C4-2B (cell line): ENCODE measurements around the gene SLC26A4.

Experiments
- H3K27ac ChIP-seq: fragments of 450-650 bp; 2 replicates; pipeline ENCODE4 v1.5.1; 2017
- CTCF ChIP-seq: fragments of 450-650 bp; conservative IDR thresholded peaks from 2 replicates; pipeline ENCODE4 v1.5.1; 2017; ENCODE audit warnings: mild to moderate bottlenecking
- ZFX ChIP-seq: fragments of 450-650 bp; IDR thresholded peaks from 2 replicates; pipeline ENCODE4 v1.6.1; 2017

The SLC26A4 gene

GRCh38 chr7:107641676-107642075, 19.0 kb upstream of the SLC26A4 start:
- no peak for TF ChIP-seq ZFX

GRCh38 chr7:107642501-107642900, 18.1 kb upstream of the SLC26A4 start:
- TF ChIP-seq CTCF (no peak), ZFX (no peak)
- H3K27ac ChIP-seq, result no peak overlapping the region

More at GRCh38 chr7:107641676-107642075, 19.0 kb upstream of the SLC26A4 start:
- H3K27ac ChIP-seq, result no peak overlapping the region

GRCh38 chr7:107643407-107643806, 17.2 kb upstream of the SLC26A4 start:
- no peak overlapping the region for H3K27ac ChIP-seq
- TF ChIP-seq ZFX (no peak), CTCF (peak; percentile 23)

- TF ChIP-seq ZFX, result no peak
- no peak for TF ChIP-seq CTCF
- no peak overlapping the region for H3K27ac ChIP-seq
Observed at GRCh38 chr7:107643938-107644308, 16.7 kb upstream of the SLC26A4 start.

GRCh38 chr7:107644309-107644974, 16.2 kb upstream of the SLC26A4 start:
- H3K27ac ChIP-seq, result no peak overlapping the region
- TF ChIP-seq ZFX, result no peak
- TF ChIP-seq CTCF, result no peak

GRCh38 chr7:107652642-107653041, 8.0 kb upstream of the SLC26A4 start:
- no peak for TF ChIP-seq ZFX
- TF ChIP-seq CTCF, result no peak
- no peak overlapping the region for H3K27ac ChIP-seq

- H3K27ac ChIP-seq, result no peak overlapping the region
- TF ChIP-seq CTCF, result no peak
- no peak for TF ChIP-seq ZFX
Observed at GRCh38 chr7:107658467-107658866, 2.2 kb upstream of the SLC26A4 start.

GRCh38 chr7:107659666-107660065, 962 bp upstream of the SLC26A4 start:
- TF ChIP-seq ZFX (no peak), CTCF (no peak)

More at GRCh38 chr7:107659666-107660065, 962 bp upstream of the SLC26A4 start:
- no peak overlapping the region for H3K27ac ChIP-seq
